GM19239 (cell line): ENCODE measurements around the gene SRSF3.
"Not testable (repeated sequence)": the region's sequence is repeated elsewhere in the genome, so short reads cannot be mapped to it uniquely, and the experiment has no call there.

Experiments
- DNase-seq: peaks from one replicate; pipeline ENCODE4 v3.0.0; 2011; ENCODE audit warnings: low spot score; ENCODE audit not compliant: insufficient read length
- FAIRE-seq: peaks from 2 replicates; lab custom pipeline; 2011; peaks lifted over from hg19 to GRCh38; lab: Jason Lieb, UNC

SRSF3 gene

GRCh38 chr6:36601818-36602217 is 7.7 kb downstream of the SRSF3 start:
- FAIRE-seq, DNase-seq: not testable (repeated sequence)

GRCh38 chr6:36603222-36604089 is 9.3 kb downstream of the SRSF3 start:
- DNase-seq = no peak
- FAIRE-seq = no peak

GRCh38 chr6:36604090-36605060 is 10.2 kb downstream of the SRSF3 start:
- FAIRE-seq = no peak
- DNase-seq = no peak

- no peak for DNase-seq
- no peak for FAIRE-seq
Measured at GRCh38 chr6:36605143-36605542, 11.0 kb downstream of the SRSF3 start.

- DNase-seq = no peak
- no peak for FAIRE-seq
Measured at GRCh38 chr6:36605560-36606391, 11.6 kb downstream of the SRSF3 start.

GRCh38 chr6:36607305-36607682 is 13.1 kb downstream of the SRSF3 start:
- FAIRE-seq, DNase-seq: not testable (repeated sequence)

GRCh38 chr6:36607683-36608386 is 13.7 kb downstream of the SRSF3 start:
- DNase-seq (no peak), FAIRE-seq (no peak)

- FAIRE-seq = no peak
- DNase-seq = no peak
Measured at GRCh38 chr6:36608788-36609563, 14.8 kb downstream of the SRSF3 start.

GRCh38 chr6:36609582-36609981 is 15.4 kb downstream of the SRSF3 start:
- FAIRE-seq = peak; percentile 21
- no peak for DNase-seq

GRCh38 chr6:36610041-36610955 is 16.1 kb downstream of the SRSF3 start:
- FAIRE-seq (no peak), DNase-seq (no peak)

GRCh38 chr6:36610956-36611336 is 16.8 kb downstream of the SRSF3 start:
- DNase-seq = no peak
- no peak for FAIRE-seq

- not testable (repeated sequence) for FAIRE-seq, DNase-seq
Measured at GRCh38 chr6:36611679-36612078, 17.5 kb downstream of the SRSF3 start.

GRCh38 chr6:36612101-36612625 is 18.0 kb downstream of the SRSF3 start:
- DNase-seq = no peak
- FAIRE-seq = no peak

- FAIRE-seq (no peak), DNase-seq (no peak)
Measured at GRCh38 chr6:36613200-36613995, 19.2 kb downstream of the SRSF3 start.

GRCh38 chr6:36615018-36615761 is 21.0 kb downstream of the SRSF3 start:
- DNase-seq (peak; percentile 41), FAIRE-seq (peak; percentile 81)

GRCh38 chr6:36616893-36617521 is 22.8 kb downstream of the SRSF3 start:
- FAIRE-seq (no peak), DNase-seq (no peak)
